Mucosa of descending colon (tissue), 3 donors: ENCODE measurements around the gene UIMC1. TPM values are rescaled to one million over a fixed set of nuclear protein-coding genes. Genes with fewer than 3 reads are reported as not detected.

Experiments
- ATAC-seq: fragments of 200-7000 bp; cut with Tn5 transposase; one replicate; pipeline ENCODE4 v1.9.1; 2020; ENCODE audit warnings: mild to moderate bottlenecking, moderate library complexity
- DNase-seq, 3 donors: peaks; one replicate each; pipeline ENCODE4 v3.0.0-alpha.2; 2020
- H3K36me3 ChIP-seq: fragments of 200-600 bp; one replicate; pipeline ENCODE4 v1.8.0; 2021; ENCODE audit warnings: low read depth, mild to moderate bottlenecking
- H3K4me1 ChIP-seq: fragments of 200-600 bp; one replicate; pipeline ENCODE4 v1.8.0; 2021; ENCODE audit warnings: low read depth, mild to moderate bottlenecking
- H3K4me3 ChIP-seq: fragments of 200-600 bp; one replicate; pipeline ENCODE4 v1.8.0; 2021; ENCODE audit warnings: mild to moderate bottlenecking
- H3K9me3 ChIP-seq: fragments of 200-600 bp; one replicate; pipeline ENCODE4 v1.8.0; 2021; ENCODE audit warnings: mild to moderate bottlenecking
- CTCF ChIP-seq: fragments of 200-600 bp; IDR thresholded peaks from one replicate; pipeline ENCODE4 v1.8.0; 2022; ENCODE audit warnings: antibody characterized with exemption, mild to moderate bottlenecking
- intact Hi-C, 2 donors: fragments of 100-400 bp; cut with DNase I in 1 of 2; cut with micrococcal nuclease in 1 of 2; formaldehyde crosslinking; loops; one replicate each; pipeline versions ENCODE4 v1.11.0 to v1.11.1; 2022; cut with DNase I, micrococcal nuclease
- total RNA-seq, 3 donors: library from RNA; stranded (reverse); fragmentation: NEBNext Ultra II Directional in 2 of 3; extraction: Animal tissue kit (Norgen Biotek cat#: 25700) in 2 of 3; gene quantifications; one replicate each; pipeline versions ENCODE4 v1.2.1 to v1.2.4, GENCODE V29; 2021 to 2023
- donor health status: DM: no; HTN: no; CAD: no; lungs with moderate emphysema.
- donor health status: DM: no; HTN: no; CAD: no.
- donor health status: DM: no; HTN: yes; CAD: no.

UIMC1 gene
- total RNA-seq, 3 donors from 2014 or later, result 30.7 to 57.8 (median 33.3) TPM

GRCh38 chr5:176868126-176868525 lies 138.5 kb downstream of the UIMC1 start:
- DNase-seq (no peak), ATAC-seq (no peak)
- Histone ChIP-seq H3K4me1 (no peaks in the 10 kb centered on the region), H3K4me3 (no peak overlapping the region), H3K36me3 (no peaks in the 10 kb centered on the region), H3K9me3 (no peaks in the 10 kb centered on the region)
- TF ChIP-seq CTCF, result no peak
- intact Hi-C loops, result no loop called here

- ATAC-seq (no peak), DNase-seq (no peak)
- intact Hi-C loops, result no loop called here
- H3K4me3 ChIP-seq, result no peak overlapping the region
- no peaks in the 10 kb centered on the region for H3K36me3 ChIP-seq
- TF ChIP-seq CTCF, result no peak
- no peaks in the 10 kb centered on the region for H3K9me3 ChIP-seq
- H3K4me1 ChIP-seq, result no peaks in the 10 kb centered on the region
Measured at GRCh38 chr5:176866707-176867310, 139.8 kb downstream of the UIMC1 start.

- TF ChIP-seq CTCF, result no peak
- DNase-seq, result no peak
- no peak for ATAC-seq
Measured at GRCh38 chr5:176865964-176866363, 140.6 kb downstream of the UIMC1 start.

GRCh38 chr5:176864755-176865154 lies 141.8 kb downstream of the UIMC1 start:
- H3K4me3 ChIP-seq, result no peak overlapping the region
- H3K36me3 ChIP-seq, result no peaks in the 10 kb centered on the region
- no peaks in the 10 kb centered on the region for H3K4me1 ChIP-seq
- DNase-seq, result no peak
- H3K9me3 ChIP-seq, result no peaks in the 10 kb centered on the region
- TF ChIP-seq CTCF, result no peak
- intact Hi-C loops, result no loop called here
- ATAC-seq, result no peak

More at GRCh38 chr5:176865964-176866363, 140.6 kb downstream of the UIMC1 start:
- intact Hi-C loops, result no loop called here
- H3K4me3 ChIP-seq, result no peak overlapping the region
- no peaks in the 10 kb centered on the region for H3K36me3 ChIP-seq
- no peaks in the 10 kb centered on the region for H3K4me1 ChIP-seq
- H3K9me3 ChIP-seq, result no peaks in the 10 kb centered on the region

DNA sequence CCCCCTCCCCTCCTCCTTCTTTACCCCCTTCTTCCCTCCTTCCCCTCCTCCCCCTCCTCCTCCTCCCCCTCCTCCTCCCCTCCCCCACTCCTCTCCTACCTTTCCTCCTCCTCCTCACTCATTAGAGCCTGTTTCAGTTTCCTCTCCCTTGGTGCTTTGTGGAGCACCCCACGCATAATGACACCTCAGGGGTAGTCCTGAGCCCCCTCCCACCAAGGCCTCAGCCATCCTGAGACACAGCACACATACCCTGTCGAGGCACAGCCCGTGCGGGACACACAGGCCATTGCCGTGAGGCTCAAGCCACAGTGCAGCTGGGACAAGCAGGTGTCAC lies 142.8 kb downstream of the UIMC1 start:
- ATAC-seq (no peak), DNase-seq (no peak)
- Histone ChIP-seq H3K9me3 (no peaks in the 10 kb centered on the region), H3K4me3 (no peak overlapping the region), H3K4me1 (no peaks in the 10 kb centered on the region), H3K36me3 (no peaks in the 10 kb centered on the region)
- TF ChIP-seq CTCF, result no peak
- intact Hi-C loops, result no loop called here
